HG02981 (cell line): ENCODE data around the gene GRK7.

Experiments
- ATAC-seq: cut with Tn5 transposase; IDR thresholded peaks from one replicate; pipeline ENCODE4 v1.9.1; 2021; ENCODE audit warnings: mild to moderate bottlenecking, moderate library complexity; ENCODE audit not compliant: unreplicated experiment

The GRK7 gene, protein sequence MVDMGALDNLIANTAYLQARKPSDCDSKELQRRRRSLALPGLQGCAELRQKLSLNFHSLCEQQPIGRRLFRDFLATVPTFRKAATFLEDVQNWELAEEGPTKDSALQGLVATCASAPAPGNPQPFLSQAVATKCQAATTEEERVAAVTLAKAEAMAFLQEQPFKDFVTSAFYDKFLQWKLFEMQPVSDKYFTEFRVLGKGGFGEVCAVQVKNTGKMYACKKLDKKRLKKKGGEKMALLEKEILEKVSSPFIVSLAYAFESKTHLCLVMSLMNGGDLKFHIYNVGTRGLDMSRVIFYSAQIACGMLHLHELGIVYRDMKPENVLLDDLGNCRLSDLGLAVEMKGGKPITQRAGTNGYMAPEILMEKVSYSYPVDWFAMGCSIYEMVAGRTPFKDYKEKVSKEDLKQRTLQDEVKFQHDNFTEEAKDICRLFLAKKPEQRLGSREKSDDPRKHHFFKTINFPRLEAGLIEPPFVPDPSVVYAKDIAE (N-terminal part only)

DNA sequence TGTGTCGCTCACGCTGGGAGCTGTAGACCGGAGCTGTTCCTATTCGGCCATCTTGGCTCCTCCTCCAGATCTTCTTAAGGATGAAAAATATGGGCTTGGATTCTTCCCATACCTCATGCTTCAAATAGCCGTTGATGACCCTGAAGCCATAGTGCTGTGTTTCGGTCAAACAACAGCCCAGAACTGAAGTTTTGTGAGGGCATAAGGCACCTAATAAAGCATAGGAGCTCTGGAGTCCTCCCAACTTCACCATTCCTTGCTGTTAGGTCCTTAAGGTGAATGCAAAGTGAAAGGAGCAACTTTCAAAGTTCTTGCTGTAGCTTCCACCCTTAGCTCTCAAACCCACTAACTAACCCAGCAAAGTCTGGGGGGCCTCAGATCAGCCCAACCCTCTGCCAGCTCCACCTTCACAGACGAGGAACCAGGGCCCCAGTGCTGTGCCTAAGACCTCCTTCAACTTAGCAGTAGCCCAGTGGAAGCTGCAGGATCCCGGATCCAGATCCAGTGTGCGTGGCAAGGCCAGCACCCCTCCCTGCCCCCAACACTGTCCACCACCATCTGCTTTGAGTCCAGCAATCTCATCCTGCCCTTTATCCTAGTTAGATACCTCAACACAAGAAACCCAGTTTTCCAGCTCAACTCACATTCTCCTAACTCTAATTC lies at the start of gene GRK7:
GRK7 (plus strand) TSS at position 321 of the 663 bp plus-strand sequence. CDS start 14,877 bp downstream, outside the sequence.
- ATAC-seq: no peak

DNA sequence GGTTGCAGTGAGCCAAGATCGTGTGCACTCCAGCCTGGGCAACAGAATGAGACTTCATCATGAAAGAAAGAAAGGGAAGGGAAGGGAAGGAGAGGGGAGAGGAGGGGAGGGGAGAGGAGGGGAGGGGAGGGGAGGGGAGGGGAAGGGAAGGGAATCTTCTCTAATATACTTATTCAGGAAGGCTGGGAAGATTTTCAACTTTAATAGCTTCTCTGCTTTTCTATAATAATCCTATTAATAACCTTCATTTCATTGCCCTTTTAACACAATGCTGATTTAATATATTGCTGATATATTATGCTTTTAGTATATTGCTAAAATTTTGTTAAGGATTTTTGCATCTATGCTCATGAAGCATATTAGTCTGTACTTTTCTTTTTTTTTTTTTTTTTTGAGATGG lies 48.5 kb upstream of the GRK7 start:
- ATAC-seq: no peak

DNA sequence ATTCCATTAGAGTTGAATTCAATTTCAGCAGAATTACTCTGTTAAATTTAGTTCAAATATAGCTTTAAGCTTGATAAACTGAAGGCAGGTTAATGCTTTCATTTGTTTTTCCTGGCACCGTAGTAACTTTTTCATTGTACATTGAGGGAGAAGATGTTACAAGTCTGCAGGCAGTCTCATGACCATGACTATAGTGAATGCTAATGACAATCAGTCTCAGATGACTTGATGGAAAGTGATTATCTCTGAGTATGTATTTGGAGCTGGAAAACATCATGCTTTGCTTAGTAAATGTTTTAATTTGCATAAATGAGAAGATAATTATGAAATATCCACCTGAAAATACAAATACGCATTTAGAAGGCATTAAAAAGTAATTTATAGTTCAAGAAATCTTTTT lies 41.1 kb upstream of the GRK7 start:
- ATAC-seq: no peak

DNA sequence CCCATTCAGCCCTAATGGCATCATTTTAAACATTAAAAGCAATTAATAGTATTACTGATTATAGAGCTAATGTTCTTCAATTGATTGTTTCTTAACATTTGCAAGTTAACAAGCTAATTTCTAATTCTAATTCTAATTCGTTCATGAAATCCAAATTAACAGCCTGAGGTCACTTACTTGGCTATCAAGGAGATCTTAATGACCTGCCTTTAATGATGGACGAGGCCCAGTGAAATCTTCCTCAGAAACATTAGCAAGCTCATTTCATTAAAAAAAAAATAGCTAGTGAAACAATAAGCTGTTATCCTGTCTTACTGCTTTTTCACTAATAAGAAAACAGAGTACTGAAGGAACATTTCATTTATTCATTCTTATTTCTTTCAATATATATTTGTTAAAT lies 40.6 kb upstream of the GRK7 start:
- no peak for ATAC-seq

DNA sequence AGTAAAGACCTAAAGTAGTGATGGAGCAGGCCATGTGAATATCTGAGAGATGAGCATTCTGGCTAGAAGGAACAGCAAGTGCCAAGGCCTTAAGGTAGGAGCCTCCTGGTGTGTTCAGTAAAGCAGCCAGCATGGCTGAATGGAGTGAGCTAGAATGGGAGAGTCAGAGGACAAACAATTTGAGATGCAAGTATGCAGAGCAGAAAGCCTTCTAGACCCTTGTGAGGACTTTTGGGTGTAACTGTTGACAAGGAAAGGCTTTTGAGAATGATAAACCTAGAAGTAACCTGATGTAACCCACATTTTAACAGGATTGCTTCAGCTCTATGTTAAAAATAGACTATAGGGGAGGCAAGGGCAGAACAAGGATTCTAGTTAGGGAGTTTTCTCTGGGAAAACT lies 40.0 kb upstream of the GRK7 start:
- no peak for ATAC-seq

DNA sequence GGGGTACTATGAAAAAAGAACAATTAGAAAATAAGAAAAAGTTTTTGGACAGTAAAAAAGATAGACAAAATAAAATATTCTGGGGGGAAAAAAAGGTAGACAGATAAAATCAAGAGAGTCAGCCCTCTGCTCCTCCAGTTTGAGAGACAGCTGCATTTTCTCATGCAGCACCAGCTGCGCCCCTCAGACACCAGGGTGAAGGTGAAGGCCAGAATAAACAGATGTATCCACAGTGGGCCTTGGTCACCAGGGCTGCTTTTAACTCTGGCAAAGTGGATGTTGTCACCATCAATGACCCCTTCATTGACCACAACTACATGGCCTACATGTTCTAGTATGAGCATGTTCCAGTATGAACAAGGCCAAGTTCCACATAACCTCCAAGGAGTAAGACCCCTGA lies 39.0 kb upstream of the GRK7 start:
- ATAC-seq: no peak

DNA sequence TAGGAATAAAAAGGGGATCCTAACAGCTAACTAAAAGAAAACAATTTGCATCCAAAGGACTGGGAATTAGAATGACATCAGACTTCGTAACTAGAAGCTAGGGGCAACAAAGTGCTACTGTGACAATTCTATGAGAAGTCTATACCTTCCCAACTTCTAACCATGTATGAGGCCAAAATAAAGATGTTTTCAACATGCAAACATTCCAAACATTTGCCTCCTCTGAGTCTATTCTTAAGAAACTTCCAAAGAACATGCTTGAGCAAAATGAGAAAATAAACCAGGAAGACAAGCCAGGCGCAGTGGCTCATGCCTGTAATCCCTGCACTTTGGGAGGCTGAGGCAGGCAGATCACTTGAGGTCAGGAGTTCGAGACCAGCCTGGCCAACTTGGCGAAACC lies 38.2 kb upstream of the GRK7 start:
- no peak for ATAC-seq

DNA sequence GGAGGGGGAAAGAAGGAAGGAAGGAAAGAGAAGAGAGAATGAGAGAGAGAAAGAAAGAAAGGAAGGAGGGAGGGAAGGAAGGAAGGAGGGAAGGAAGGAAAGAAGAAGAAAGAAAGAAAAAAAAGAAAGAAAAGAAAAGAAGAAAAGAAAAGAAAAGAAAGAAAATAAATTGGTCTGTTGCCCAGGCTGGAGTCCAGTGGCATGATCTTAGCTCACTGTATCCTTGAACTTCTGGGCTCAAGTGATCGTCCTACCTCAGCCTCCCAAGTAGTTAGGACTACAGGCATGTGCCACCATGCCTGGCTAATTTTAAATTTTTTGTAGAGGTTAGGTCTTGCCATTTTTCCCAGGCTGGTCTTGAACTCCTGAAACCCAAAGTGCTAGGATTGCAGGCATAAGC lies 36.7 kb upstream of the GRK7 start:
- ATAC-seq: no peak

DNA sequence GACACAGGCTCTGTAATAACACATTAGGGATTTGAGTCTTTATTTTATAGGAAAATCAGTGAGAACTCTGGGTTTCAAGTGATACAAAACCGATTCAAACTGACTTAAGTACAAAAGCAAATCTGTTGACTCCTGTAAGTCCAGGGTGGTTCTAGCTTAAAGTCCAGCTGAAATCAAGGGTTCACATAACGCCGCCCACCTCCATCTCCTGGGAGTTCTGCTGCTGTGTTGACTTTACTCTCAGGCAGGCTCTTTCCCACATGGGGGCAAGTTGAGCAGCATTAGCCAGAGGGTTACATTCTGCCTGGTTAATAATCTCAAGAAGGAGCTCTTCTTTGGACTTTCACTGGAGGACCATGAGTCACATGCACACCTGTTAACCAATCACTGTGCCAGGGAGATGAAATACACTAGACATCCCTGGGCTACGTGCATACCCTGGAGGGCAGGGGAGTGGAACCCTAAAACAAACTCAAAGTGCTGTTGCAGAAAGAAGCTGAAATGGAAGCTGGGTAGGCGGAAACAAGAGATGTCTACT lies 34.8 kb upstream of the GRK7 start:
- no peak for ATAC-seq

DNA sequence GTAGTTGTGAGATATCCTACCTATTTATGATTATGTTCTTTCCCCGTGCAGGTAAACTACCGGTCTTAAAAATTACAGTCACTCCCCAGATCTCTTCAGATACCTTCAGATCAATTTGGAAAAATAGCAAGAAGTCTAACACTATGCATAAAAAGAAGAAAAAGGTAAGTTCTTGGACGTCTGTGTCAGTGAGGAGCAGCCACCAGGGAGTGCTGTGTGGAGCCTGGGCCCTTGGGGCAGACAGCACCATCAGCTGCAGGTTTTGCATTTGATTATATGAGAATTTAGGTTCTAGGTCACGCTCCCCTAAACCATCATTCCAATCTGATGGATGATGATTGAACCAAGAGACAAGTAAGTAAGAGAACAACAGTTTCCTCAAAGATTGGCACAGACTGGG lies 34.0 kb upstream of the GRK7 start:
- ATAC-seq: no peak

DNA sequence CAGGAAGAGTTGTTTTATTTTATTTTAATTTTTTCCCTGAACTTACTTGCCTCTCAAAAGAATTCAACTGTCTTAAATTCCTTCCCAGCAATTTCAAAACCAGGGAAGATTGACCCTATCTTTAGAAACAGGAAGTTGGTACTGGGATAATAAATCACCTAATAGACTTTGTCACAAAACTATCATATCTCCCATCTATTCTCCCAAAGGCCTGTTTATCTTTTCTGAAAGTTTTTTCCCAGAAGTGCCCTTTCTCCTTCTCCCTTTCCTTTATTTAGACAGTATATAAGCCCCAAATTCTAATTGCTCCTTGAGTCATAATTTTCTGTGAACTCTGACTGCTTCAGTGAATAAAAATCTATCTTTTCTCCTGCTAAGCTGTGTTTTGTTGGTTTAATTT lies 28.0 kb upstream of the GRK7 start:
- no peak for ATAC-seq

DNA sequence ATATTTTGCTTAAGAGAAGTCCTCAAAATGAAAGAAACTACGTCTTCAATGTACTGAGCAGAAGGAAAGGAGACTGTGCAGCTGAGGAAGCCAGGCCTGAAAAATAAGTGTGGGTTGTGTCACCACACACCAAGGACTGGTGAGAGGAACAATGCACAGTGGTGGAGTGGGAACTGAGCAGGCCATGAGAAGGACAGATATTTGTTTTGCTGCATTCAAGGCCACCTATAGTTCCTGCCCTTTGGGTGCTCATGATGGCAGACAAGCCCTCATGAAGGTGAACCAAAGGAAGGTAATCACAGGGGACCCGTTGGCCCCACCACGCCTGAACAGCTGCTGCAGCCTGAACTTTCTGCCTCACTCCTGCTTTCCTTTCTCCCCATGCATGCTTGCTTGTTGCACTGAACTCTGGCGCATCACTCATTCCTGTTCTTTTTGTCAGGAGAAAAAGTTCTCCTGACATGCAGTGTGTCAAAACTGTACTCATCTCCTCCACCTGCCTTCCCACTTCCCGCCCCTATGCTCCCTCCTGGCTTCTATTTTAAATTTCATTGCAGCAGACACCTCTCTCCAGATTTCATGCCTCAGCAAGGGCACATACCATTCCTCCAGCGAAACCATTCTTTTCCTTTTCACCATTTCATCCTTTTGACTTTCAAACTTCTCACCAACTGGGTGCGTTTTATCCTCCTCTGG lies 27.3 kb upstream of the GRK7 start:
- ATAC-seq: no peak

DNA sequence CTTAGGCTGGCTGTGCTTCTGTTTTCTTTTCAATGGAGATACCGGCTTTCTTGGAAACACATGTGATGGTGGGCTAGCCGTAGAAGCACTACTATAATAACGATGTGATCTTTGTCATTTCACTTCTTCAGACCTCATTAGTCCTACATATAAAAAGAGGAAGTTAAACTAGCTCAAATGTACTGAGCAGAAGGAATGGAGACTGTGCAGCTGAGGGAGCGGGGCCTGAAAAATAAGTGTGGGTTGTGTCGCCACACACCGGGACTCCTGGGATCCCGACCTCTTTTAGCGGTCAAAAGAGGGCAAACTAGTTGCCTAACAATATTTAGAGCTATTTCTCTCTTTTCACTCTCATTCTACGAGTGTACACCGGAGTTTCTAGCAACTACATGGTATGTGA lies 26.1 kb upstream of the GRK7 start:
- no peak for ATAC-seq

DNA sequence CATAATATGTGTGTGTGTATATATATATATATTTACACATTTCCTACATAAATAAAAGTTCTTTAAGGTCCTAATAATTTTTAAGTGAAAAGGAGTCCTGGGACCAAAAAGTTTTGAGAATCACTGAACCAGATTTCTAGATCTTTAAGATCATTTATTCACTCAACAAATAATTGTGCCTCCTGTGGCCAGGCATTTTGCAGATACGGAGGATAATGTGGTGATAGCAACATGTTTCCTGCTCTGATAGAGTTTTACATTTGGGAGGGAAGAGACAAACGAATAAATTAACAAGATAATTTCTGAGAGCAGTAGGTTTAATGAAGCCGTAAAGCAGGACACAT lies 25.6 kb upstream of the GRK7 start:
- ATAC-seq: no peak

DNA sequence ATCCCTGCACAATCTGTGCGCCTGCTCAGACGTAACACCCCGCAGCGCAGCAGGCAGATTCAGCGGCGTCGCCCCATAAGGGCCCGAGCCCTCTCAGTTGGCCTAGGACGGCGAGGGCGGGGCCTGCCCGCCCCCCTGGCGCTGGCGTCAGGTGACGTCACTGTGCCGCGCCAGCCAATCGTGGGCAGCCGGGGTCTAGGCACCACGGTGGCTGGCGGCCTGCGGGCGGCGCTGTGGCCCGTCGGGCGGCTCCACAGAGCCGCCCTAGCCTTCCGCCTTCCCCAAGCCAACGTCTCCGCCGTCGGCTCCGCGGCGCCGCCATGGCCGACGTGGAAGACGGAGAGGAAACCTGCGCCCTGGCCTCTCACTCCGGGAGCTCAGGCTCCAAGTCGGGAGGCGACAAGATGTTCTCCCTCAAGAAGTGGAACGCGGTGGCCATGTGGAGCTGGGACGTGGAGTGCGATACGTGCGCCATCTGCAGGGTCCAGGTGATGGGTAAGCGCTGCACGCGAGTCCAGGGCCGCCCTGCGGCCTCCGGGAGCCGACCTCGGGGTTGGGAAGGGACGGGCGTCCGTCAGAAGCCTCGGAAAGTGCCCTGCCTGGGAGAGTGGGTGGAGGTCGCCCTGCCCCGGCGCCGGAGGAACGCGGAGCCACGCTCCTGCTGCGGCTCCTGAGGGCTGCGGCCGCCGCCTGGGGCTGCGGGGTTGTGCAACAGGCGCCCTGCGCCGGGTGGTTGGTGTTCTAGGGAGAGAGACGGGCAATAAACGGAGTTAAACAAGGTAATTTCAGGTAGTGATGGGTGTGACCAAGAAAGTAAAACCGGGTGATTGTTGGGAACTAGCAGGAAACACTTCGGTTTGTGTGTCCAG lies 25.0 kb upstream of the GRK7 start, which contains the start of gene RNF7:
RNF7 (plus strand) TSS at position 277 of the 869 bp plus-strand sequence; CDS start at position 321, 44 bp downstream.
- peak; percentile 94 for ATAC-seq

DNA sequence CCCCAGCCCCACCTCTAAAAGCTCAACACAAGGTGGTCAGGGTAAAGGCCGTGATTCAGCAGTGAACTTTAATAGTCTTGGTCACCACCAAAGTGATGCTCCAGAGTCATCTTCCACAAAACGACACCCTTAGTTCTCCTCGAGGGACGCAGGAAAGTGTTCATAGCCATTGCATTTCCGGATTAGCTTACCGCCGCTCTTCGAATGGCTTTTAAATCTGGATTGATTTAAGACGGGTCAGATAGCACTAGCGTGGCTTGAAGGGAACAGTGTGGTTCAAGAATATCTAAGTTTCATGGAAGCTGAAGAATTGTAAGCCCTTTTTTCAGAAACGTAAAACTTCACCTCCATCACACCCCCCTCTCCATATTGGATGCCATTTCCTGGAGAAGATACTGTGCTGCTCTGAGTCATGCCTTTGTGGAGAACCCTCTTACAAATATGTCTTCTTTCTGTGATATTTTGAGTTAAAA lies 24.3 kb upstream of the GRK7 start:
- ATAC-seq: no peak

DNA sequence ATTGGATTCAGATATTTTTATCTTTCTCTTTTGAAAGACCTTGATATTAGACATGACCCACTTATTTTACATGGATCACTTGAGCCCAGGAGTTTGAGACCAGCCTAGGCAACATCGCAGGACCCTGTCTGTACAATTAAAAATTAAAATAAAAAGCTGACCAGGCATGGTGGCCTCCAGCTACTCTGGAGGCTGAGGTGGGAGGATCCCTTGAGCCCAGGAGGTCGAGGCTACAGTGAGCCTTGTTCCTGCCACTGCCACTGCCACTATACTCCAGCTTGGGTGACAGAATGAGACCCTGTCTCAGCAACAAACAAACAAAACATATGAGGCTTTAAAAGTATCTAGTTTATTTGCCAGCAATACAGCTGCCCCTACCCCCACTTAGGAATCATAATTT lies 23.5 kb upstream of the GRK7 start:
- no peak for ATAC-seq

DNA sequence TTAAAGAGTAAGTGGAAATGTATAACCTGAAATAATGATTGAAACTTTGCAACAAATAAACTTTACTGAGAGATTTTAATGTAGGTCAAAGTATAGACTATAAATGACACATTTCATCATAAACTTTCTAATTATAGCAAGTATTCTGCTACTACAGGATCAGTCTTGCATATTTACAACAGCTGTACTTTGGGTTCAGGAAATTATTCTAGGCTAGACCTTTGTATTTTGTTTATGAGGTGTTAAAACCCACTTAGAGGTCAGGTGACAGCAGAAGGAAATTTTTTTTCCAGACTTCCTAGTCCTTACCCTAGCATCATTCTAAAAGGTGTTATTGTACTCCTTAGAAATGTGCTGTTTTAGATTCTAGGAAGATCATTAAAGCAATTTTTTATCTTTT lies 22.9 kb upstream of the GRK7 start:
- ATAC-seq: no peak

DNA sequence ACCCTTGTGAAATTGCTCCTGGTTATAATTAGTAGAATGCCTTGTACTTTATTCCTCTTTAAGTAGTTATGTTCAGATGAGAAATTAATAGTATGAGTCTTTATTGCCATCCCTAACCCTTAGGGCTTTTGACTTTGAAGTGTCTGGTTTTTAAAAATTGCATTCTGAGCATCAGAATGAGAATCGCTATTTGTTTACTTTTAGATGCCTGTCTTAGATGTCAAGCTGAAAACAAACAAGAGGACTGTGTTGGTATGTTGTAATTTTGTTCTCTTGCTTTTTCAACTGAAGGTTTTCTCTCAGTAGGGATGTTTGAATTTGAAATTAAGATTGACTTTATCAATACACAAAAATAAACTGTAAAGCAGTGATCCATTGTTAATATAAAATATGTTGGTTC lies 19.9 kb upstream of the GRK7 start:
- no peak for ATAC-seq

DNA sequence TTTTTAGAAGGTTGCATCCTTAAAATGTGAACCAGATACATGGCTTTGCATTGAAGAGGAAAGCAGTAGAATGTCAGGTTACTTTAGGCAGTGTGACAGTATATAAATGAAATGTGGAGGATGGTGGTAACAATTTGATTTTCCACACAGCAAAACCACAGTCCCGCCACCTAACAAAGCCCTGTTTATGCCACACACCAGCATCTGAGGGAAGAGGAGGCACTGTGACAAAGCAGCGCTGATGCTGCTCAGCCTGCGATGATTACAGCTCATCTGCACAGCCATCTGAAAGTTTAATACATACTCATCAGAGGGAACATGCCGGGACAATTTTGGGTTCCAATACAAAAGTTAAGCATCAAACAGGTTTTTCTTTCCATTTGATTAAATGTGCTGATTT lies 16.2 kb upstream of the GRK7 start:
- no peak for ATAC-seq
